ENCODE measurements around the gene PRIM2. TPM values are rescaled to one million over a fixed set of nuclear protein-coding genes. Genes with fewer than 3 reads are reported as not detected.

PRIM2 gene
- total and polyA plus RNA-seq, 8 donors: 1.6 to 7.2 (median 3.3) TPM

DNA sequence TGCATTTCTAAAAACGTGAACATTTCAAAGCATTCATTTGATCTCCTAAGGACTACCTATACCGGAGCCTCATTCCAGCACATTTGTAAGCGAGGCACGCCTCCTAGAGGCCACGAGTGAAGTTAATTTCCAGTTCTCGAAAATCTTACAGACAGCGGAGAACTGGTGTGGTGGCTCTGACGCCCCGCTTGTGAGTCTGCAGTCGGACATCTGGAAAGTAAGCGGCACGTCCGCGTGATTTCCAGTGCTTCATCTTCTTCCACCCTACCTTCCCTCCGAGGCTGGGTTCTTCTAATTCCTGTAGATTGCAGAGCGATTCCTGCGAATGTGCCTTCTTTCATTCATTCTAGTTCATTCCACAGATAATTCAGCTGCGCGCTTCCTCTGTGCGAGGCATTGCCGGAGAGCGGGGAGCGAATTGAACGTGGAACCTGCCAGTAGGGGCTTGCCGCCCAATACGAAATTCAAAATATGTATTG is 810 bp upstream of the PRIM2 start:
- Histone ChIP-seq H3K4me1 (peaks cover 0 to 12% (median 0%) of the 10 kb centered on the region in 3 donors), H3K27ac (peak overlapping the region in 2 of 4 donors; percentile 61 to 74), H3K9me3 (no peaks in the 10 kb centered on the region), H3K4me3 (peak overlapping the region; percentile 26 to 72 (median 48)), H3K36me3 (no peaks in the 10 kb centered on the region), H3K27me3 (no peaks in the 10 kb centered on the region)
- peak; percentile 93 to 98 (median 94) for ATAC-seq
- WGBS, 2 donors: 0 to 1% methylated on average over 26 of the region's 26 CpGs
- TF ChIP-seq, protein P1, sequence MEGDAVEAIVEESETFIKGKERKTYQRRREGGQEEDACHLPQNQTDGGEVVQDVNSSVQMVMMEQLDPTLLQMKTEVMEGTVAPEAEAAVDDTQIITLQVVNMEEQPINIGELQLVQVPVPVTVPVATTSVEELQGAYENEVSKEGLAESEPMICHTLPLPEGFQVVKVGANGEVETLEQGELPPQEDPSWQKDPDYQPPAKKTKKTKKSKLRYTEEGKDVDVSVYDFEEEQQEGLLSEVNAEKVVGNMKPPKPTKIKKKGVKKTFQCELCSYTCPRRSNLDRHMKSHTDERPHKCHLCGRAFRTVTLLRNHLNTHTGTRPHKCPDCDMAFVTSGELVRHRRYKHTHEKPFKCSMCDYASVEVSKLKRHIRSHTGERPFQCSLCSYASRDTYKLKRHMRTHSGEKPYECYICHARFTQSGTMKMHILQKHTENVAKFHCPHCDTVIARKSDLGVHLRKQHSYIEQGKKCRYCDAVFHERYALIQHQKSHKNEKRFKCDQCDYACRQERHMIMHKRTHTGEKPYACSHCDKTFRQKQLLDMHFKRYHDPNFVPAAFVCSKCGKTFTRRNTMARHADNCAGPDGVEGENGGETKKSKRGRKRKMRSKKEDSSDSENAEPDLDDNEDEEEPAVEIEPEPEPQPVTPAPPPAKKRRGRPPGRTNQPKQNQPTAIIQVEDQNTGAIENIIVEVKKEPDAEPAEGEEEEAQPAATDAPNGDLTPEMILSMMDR (IDR thresholded peaks at IDR 0.05): peak; percentile 44 to 67 (median 66)
- FAIRE-seq: peak; percentile 66
- intact Hi-C loops (cut with DNase I): loop anchor here in 2 of 3 donors (5.0 to 10.0 kb wide), 2 partner anchors 412 to 414 kb away; no protein-coding TSS in a partner anchor
- peak; percentile 66 to 85 (median 71) for DNase-seq

DNA sequence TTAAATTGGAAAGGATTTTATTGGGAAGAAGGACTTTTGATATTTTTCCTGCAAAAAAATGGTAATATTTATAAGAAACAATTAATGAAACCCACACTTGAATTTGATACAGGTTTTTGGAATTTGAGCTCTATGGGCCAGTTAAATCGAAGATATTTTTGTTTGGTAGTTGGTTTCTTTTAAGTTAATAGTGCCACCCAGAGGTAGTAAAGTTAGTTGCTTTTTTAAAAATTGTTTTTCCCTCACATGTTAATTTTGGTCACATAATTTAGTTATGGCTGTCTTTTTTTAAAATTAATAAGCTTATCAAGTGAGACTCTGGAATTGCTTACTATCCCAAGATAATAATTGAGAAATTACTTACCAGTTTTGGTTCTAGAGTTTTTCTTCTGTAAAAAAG is 7.1 kb downstream of the PRIM2 start:
- H3K4me1 ChIP-seq: no peaks in the 10 kb centered on the region
- 0 to 15% methylated on average over 1 of the region's 1 CpG for WGBS, 2 donors
- TF ChIP-seq, protein P1 (IDR thresholded peaks at IDR 0.05): no peak
- H3K4me3 ChIP-seq: no peak overlapping the region
- no peak overlapping the region for H3K27ac ChIP-seq
- intact Hi-C loops (cut with DNase I): loop anchor here in 1 of 3 donors (10.0 kb wide), 1 partner anchor 410 kb away; no protein-coding TSS in a partner anchor
- no peaks in the 10 kb centered on the region for H3K27me3 ChIP-seq
- FAIRE-seq (peak; percentile 90), ATAC-seq (peak in 1 of 4 donors; percentile 48), DNase-seq (no peak)
- H3K9me3 ChIP-seq: no peaks in the 10 kb centered on the region
- H3K36me3 ChIP-seq: peaks cover 0 to 9% (median 0%) of the 10 kb centered on the region in 3 donors

DNA sequence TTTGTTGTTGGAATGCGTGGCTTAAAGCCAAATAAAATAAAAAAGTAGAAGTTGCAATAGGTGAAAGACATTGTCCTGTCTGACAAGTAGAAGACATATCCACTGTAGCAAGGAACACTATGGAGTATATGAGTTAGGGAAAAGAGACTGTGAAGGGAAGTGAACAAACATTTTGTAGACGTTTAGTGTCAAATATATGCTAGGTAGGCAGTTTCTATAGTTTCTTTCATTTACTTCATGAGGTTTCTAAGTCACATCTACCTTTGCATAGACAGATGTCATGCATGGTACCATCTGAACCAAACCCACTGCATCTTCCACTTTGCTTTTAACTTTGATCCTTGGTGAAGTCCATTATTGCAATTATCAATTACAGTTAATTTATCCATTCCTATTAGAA is 9.9 kb downstream of the PRIM2 start:
- FAIRE-seq (no peak), ATAC-seq (no peak)
- intact Hi-C loops (cut with DNase I): loop anchor here in 1 of 3 donors (10.0 kb wide), 1 partner anchor 413 kb away; no protein-coding TSS in a partner anchor

DNA sequence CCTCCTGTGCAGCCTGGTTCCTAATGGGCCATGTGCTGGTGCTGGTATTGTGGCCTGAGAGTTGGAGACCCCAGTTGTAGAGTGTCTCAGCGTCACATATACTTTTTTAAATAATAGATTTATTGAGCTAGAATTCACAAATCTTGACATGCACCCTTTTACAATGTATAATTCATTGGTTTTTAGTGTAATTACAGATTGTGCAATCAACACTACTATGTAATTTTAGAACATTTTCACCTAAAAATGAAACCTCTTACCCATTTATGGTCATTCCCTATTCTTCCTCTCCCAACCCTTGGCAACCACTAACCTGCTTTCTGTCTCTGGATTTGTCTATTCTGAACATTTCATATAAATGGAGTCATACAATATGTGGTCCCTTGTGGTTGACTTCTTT is 10.6 kb downstream of the PRIM2 start:
- DNase-seq (no peak), FAIRE-seq (no peak), ATAC-seq (no peak)
- 93 to 100% methylated on average over 1 of the region's 1 CpG for WGBS, 2 donors
- TF ChIP-seq, protein P1 (IDR thresholded peaks at IDR 0.05): no peak
- intact Hi-C loops (cut with DNase I): loop anchor here in 1 of 3 donors (10.0 kb wide), 1 partner anchor 413 kb away; no protein-coding TSS in a partner anchor
- H3K9me3 ChIP-seq: no peaks in the 10 kb centered on the region
- H3K36me3 ChIP-seq: peaks cover 0 to 9% (median 0%) of the 10 kb centered on the region in 3 donors
- no peak overlapping the region for H3K4me3 ChIP-seq
- H3K27me3 ChIP-seq: no peaks in the 10 kb centered on the region
- no peak overlapping the region for H3K27ac ChIP-seq
- no peaks in the 10 kb centered on the region for H3K4me1 ChIP-seq

More for the DNA sequence above, 9.9 kb downstream of the PRIM2 start:
- H3K36me3 ChIP-seq: peaks cover 0 to 9% (median 0%) of the 10 kb centered on the region in 3 donors
- TF ChIP-seq, protein P1 (IDR thresholded peaks at IDR 0.05): no peak
- H3K27me3 ChIP-seq: no peaks in the 10 kb centered on the region
- DNase-seq: no peak
- no peak overlapping the region for H3K27ac ChIP-seq
- WGBS, 2 donors: 82 to 89% methylated on average over 2 of the region's 2 CpGs
- no peak overlapping the region for H3K4me3 ChIP-seq
- H3K4me1 ChIP-seq: no peaks in the 10 kb centered on the region
- no peaks in the 10 kb centered on the region for H3K9me3 ChIP-seq

DNA sequence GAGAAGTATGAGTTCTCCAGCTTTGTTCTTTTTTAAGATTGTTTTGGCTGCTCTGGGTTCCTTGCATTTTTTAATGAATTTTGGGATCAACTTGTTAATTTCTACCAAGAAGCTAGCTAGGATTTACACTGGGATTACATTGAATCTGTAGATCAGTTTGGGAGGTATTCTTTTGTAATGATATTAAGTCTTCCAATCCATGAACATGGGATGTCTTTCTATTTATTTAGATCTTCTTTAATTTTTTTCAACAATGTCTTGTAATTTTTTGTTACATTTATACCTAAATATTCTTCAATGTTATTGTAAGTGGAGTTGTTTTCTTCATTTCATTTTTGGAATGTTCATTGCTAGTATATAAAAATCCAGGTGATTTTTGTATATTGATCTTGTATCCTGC is 12.5 kb downstream of the PRIM2 start:
- TF ChIP-seq, protein P1 (IDR thresholded peaks at IDR 0.05): no peak
- H3K4me1 ChIP-seq: no peaks in the 10 kb centered on the region
- no peak overlapping the region for H3K27ac ChIP-seq
- DNase-seq (no peak), FAIRE-seq (no peak), ATAC-seq (no peak)
- H3K4me3 ChIP-seq: no peak overlapping the region
- H3K36me3 ChIP-seq: peaks cover 0 to 9% (median 0%) of the 10 kb centered on the region in 3 donors
- intact Hi-C loops (cut with DNase I): loop anchor here in 1 of 3 donors (10.0 kb wide), 1 partner anchor 415 kb away; no protein-coding TSS in a partner anchor
- no peaks in the 10 kb centered on the region for H3K27me3 ChIP-seq
- H3K9me3 ChIP-seq: no peaks in the 10 kb centered on the region

Data from pancreas (tissue), 10 donors.